NCI-H510A (cell line): ENCODE measurements around the gene DCC.

Experiments
- DNase-seq: peaks from one replicate; lab custom pipeline; 2025; lab: John Stamatoyannopoulos, UW

DCC gene

DNA sequence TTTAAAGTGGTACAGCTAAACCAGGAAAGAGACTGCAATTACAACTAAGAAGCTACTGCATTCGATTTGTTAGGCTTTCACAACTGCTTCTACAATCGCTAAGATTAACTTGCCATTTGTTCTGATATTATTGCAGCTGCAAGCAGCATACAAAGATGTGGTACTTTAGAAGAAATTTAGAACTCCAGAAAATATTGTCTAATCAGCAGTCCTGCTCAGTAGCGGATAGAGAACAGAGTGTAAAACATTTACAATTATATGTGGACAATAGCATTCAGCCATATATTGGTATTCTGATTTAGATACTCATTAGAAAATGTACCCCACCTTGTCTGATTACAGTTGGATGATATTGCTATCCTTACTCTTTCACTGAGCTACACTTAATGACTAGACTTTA is 265.3 kb downstream of the DCC start:
- DNase-seq, result no peak

DNA sequence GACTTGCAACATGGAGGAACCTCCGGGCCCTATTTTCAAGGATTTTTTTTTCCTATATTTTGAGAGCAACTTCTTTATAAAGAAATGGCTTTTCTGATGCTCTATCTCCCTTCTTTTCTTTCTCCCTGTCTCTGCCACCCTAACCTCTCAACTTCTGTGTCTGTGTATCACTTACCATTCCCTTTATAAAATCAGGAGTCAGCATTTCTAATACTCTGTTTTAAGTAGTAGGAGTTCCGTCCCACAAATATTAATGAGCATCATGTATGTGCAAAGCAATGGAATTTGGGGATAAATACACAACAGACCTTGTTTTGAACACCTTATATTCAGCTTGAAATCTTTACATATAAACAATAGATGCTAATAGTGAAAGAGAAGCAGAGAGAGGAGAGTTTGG is 268.0 kb downstream of the DCC start:
- DNase-seq, result no peak

DNA sequence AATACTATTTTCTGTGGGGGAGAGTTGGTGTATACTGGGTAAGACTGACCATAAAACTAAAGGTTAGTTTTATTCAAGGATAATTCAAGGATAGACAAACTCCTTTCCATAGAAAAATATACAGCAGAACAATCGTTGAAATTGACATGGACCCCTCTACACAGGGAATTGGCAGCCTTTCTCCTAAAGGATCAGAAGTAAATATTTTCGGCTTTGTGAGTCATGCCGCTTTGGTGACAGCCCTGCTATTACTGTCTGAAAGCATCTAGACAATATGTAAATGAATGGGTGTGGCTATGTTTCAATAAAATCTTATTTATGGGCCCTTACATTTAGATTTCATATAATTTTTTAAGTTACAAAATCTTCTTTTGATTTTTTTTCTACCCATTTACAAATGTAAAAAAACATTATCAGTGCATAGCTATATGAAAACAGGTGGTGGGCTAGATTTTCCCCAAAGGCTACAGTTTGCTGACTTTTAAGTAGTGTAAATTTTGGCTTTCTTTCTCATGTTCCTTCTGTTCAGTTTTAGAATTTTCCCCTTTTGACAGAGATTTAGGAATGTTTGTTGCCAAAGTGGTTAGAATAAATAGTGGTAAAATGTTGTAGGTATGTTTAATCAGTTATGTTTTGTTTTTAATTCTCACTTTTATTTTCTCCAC is 270.6 kb downstream of the DCC start:
- DNase-seq, result no peak

DNA sequence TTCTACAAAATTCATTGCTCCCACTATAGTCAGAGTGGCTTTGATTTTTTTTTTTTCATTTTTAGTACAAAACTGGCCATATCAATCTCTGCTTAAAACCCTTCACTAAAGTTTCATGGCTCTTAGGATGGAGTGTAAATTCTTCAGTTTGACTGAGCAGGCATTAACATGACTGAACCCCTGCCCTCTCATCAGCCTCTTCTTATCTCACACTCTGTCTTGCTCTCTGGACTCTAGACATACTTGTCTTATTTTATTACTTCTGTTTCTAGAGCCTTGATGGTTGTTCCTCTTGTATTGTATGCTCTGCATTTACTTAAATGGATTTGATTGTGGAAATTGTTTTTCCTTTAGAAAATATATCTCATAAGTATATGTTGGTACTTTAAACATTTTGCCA is 272.4 kb downstream of the DCC start:
- DNase-seq, result no peak

DNA sequence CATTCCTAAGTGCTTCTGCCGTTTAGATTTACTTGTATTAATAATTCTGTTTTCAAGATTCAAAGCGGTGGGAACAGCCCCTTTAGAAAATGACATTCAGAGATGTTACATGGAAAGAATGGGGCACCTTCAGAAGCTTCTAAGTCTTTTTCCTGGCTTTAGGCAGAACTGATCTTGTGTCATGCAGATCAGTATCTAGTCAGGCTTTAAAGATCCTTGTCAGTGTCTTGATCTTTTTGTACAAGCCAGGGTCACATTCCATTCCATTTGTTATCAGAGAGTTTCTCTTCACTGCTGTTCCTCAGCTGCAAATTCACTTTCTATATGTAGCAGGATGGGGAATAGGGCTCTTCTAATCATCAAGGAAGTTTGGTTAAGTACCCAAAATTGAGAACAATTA is 275.3 kb downstream of the DCC start:
- DNase-seq, result no peak

DNA sequence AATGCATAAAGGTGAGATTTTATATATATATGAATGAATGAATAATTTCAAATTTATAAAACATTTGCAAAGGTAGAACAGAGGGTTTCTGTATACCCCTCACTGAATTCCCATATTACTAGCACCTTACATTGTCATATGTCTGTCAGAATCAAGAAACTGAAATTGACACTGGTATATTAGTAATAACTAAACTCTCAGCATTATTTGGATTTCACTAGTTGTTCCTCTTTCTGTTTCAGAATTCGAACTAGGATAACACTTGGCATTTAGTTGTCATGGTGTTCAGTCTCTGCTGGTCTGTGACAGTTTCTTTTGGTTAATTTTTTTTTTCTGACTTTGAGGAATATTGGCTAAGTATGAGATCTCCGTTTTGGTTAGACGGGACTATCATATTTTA is 275.9 kb downstream of the DCC start:
- no peak for DNase-seq

DNA sequence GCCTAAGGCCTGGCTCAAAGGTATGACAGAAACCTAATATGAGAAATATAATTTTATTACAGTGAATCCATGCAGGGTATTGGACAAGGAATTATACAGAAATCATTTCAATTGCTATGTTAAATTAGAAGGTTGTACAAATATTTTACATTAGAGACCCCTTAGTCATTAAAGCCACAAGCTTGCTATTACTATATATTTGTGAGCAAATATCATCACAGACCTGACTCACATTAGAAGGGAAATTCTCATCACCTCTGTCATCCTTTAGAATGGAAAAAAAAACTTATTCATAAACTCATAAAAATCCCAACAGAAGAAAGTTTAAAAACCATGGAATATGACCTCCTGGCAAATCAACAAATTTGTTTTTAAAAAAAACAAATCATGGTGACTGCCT is 277.9 kb downstream of the DCC start:
- DNase-seq, result no peak

DNA sequence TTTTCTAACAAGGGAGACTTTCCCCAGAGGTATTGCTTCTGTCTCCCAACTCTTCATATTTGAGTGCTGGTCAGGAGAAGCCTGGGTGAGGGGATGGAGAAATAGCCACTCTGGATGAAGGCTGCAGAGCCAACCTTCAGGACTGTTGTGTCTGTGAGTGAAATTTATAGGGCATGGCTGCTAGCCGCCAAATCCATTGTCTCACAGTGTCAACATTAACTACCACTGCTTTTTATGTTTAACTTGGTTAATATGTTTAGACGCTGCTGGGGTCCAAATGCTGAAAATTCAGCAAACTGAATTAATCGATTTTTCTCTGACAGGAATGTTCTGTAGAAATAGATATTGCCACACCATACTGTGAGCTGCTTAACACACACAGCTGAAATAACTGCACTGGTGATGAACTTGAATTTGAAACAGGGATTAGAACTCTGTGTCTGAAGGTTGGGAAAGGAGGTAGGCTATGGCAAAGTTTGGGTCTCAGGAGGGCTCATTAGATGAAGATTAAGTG is 281.0 kb downstream of the DCC start:
- no peak for DNase-seq

DNA sequence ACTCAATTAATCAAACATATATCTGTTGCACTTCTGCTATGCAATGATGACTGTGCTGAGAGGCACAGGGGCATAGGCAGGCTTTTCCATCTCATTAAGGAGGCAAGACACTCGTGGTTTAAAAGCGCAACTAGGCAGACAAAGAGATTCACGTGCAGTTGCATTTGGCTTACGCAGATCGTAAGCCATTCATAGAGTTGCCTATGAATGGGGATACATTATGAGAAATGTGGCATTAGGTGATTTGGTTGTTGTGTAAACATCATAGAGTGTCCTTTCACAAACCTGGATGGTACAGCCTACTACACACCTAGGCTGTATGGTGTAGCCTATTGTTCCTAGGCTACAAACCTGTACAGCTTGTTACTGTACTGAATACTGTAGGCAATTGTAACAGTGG is 284.7 kb downstream of the DCC start:
- no peak for DNase-seq

DNA sequence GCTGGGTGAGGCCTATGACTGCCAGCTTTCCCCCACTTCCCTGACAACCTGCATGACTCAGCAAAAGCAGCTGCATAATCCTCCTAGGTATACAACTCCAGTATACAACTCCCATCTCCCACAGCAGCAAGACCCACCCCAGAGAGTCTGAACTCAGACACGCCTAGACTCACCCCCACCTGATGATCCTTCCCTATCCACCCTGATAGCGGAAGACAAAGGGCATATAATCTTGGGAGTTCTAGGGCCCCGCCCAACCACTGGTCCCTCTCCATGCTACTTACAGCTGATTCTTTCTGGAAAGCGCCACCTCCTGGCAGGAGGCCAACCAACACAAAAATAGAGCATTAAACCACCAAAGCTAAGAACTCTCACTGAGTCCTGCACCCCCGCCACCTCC is 296.5 kb downstream of the DCC start:
- DNase-seq, result no peak

DNA sequence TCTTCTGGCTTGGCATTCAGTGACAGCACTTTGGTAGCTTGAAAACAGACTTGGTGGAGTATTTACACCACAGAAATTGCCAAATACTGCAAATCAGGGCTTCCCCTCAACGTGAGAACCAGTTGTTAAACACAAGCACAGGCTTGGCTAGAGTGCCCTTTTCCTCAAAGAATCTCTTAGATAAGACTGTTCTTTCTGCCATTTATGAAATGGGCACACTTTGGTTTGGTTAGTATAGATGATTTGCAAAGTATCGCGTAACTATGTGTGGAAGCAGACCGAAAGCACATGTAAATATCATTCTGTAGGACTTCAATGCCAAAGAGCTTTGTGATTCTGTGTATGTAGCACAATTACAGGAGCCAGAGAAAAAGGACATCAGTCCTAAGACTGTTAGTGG is 308.2 kb downstream of the DCC start:
- no peak for DNase-seq

DNA sequence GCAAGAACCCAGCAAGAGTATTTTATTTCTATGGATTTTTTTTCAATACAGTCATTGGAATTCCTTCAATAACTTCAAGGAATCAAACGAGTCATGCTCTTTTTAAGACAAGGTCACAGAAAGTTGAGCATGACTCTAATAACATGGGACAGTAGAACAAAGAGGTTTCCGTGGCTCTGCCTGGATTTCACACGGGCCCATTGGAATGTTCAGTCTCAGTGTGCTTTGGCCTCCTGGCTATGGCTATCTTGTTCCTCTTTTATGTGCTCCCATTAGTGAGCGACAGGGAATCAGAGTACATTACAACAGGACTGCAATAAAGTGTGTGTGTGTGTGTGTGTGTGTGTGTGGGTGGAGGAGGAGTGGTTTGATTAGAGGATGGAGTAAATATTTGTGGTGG is 312.4 kb downstream of the DCC start:
- DNase-seq, result no peak

DNA sequence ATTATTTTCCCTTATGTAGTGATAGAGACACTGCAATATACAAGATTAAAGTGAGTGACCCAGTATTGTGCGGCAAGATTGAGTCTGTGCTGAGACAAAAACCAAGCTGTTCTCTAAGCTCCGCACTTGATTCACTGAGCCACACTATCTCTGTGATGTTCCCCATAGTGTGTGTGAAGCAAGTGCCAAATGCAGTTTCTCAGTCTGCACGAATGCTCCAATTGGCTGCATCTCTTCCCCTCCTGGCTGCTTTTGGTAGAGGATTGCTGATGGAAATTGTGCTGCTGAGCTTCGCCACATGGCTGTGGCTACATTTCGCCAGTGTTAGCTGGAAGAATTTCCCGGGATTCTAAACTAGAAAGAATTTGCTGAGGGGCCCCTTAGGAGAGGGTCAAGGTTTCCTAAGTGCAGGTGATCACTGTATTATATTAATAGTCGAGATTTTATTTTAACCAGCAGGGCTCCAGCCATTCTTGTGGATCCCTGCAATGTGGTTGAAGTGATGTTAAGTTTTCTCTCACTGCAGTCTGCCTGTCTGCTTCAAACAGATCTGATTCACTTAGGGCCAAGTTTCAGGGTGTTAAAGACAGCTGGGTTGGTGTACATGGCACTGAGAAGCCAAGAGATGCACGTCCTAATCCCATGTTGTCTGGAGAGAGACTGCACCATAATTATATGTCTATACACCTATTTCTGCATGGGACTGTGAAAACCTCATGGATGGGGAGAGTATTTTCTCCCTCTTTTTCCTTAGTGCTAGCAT is 317.2 kb downstream of the DCC start:
- no peak for DNase-seq

DNA sequence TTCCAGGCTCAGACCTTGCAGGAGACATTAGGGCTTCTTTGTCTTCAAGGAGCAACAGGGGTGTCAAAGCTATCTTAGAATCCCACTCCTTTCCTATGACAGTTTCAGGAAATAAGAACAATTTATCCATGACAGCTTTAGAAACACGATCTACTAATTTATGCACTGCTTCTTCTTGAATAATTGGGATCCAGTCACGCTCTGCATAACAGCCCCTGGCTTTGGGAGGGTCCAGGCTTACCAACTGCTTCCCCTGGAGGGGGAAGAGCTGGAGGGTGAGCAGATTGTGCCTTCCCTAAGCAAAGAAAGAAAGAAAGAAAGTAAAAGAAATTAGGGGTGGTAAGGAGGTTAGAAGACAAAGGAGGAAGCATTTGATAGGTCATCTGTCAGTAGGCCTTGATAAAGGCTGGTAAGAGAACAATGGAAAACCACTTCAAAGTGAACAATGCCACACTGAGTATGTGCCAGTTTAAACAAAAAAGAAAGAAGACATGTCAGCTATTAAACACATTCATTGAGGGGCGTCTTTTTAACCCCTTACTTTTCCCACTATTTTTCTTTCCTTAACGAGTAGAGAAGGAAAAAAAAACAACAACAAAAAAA is 327.6 kb downstream of the DCC start:
- no peak for DNase-seq

DNA sequence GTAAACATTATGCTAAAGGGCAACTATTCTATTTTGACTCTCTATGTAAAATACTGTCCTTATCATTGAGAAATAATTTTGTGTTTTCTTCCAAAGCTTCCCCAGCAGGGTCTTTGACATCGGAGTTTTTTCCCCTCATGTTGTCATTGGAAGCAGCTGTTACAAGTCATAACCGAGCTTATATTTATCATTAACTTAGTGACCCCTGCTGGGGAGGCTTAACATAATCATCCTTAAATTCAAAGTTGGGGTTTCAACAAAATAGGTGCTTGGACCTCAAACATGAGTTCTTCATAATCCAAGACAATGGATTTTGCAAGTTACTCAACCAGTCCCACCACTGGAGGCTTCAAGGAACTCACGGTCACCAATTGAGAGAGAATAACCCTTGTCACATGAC is 330.9 kb downstream of the DCC start:
- no peak for DNase-seq

DNA sequence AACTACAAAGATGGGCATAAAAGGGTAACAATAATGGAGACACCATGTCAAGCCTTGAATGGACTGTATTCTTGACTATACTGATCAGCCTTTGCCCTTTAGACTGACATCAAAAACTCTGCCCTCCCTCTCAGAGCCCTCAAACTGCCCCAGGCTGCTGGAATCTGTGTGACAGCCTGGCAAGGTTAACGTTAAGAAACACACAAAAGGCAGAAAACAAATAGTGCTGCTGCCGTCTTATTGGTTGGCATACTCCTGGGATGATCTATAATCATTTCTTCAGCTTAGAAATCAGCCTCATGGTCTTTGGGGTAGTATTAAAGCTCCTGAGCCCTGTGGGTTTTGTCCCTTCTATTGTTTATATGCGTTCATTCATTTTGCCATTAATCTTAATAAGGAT is 338.0 kb downstream of the DCC start:
- DNase-seq, result no peak

DNA sequence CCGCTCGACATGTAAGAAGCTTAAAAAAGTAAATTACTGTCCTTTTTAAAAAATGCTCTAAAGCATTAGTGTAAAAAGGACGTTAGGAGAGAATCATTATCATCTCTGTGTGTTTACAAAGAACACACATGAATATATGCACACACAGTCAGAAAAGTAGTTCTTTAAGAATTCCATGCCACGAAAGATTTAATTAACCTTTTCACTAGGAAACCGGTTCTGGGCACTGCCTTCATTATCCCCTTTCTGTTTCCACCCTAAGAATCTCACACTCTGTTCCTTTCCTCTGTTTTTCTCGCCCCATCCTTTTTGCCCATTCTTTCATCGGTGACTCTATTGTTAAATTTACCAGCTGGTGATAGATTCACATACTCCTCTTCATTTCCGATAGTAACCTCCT is 338.6 kb downstream of the DCC start:
- DNase-seq, result no peak

DNA sequence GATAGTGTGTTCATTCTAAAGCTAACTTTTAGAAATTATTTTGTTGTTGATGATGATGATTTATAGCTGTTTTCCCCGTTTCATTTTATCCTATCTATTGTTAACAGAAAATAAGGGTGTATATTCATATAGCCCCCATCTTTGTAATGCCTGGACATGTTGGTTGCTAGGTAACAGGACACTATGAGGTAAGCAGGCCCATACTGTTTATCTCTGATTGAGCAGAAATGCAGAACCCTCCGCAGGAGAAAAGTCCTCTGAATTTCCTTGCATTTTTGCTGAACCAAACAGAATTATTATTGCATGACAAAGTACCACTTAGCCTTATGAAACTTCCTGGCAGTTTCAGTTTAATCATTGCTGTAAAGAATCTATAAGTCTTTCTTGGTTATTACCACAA is 339.4 kb downstream of the DCC start:
- no peak for DNase-seq

DNA sequence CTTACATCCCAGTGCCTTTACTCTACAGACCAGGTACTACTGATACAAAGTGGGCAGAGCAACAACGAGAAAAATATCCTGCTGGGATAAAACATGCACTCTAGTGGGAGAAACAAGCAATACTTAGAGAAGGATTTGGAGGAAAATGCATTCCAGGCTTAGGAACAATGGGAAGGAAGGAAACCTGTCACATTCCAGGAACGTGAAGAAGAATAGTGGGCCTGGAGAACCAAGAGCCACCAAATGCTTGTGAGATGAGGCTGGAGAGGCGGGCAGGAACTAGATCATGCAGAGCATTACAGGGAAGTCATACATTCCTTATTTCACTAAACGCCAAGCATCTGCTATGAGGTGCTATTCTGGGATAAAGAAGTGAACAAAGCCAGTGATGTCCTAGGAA is 342.3 kb downstream of the DCC start:
- no peak for DNase-seq

DNA sequence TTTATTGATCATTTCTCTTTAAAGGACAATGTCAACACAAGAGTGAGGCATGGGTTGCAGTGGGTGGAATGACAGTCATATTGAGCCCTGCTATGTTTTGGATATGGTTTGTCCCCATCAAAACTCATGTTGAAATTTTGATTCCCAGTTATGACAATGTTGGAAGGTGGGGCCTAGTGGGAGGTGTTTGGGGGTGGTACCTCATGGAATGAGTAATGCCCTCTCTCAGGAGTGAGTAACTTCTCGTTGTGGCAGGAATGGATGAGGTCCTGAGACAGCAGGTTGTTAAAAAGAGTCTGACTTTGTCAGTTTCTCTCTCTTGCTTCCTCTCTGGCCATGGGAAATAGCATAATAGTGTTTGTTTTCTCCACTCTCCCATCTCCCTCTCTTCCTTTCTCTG is 345.3 kb downstream of the DCC start:
- DNase-seq, result no peak

DNA sequence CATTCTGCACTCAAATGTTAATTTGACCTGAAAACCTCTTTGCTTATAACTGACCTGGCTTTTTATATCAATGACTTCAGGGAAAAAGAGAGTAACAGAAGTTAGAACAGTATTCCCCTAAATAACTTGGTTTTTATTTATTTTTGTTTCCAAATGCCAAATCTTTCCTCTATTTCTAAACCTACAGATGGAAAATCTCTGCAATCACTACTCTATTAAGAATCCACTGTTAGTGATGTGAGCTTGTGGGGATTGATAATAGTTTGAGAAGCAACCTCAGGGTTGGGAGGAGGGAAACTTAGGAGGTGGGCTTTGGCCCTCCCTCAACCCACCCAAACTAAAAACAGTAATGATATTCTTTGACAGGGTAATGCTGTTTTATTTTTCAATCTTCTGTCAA is 351.8 kb downstream of the DCC start:
- no peak for DNase-seq

DNA sequence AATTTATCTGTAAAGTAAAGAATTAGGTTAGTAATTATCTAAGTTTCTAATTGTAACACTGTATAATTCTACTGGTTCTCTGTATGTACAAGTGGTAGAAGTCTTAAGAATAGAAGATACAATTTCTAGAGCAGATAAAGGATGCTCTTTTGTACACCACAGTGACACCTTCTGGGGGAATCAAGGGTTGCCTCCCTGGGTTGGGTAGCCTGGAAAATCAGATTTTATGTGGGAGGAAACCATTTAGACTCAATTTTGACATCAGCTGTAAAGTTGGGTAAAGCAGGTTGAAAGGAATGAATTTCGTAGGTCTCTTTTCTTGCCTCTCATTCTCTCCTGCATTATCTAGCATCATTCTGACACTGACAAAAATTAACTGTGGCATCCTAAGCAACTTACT is 354.8 kb downstream of the DCC start:
- DNase-seq, result no peak

DNA sequence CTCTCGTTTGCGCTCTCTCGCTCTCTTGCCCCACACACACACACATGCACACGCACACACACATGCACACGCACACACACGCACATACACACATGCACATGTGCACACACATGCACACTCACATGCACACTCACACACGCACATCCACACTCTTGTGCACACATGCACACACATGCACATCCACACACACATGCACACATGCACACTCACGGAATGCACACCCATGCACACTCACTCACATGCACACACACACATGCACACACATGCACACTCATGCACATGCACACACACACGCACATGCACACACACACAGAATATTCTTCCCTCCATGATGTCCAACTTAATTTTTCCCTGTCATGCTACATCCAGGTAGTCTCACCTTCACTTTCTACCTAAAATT is 360.1 kb downstream of the DCC start:
- no peak for DNase-seq

DNA sequence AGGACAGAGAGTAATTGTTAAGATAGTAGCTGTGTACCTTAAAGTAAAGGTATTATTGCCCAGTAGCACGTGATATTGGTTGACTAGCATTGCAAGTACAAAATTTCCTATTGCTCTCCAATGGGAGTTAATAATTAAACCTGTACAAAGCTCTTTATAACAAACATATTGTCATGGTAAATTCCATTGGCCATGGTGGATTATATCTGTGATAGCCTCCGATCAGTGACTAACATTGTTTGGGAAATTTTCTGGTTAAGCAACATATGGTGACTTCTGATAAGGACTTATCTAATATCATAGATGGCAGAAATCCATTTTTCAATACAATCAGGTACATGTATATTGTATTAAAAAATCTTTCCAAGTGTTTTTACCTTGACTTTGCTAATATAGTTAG is 360.8 kb downstream of the DCC start:
- no peak for DNase-seq
